NCI-H460 (cell line): ENCODE measurements around the gene BLVRB. TPM values are rescaled to one million over a fixed set of nuclear protein-coding genes. Genes with fewer than 3 reads are reported as not detected.

Experiments
- DNase-seq: peaks from one replicate; pipeline ENCODE4 v3.0.0-alpha.2; 2016; ENCODE audit warnings: low read depth; ENCODE audit errors: extremely low read depth
- total RNA-seq: library from RNA; depleted of rRNA; stranded (reverse); fragments of >200 nt; shearing (Covaris generic); gene quantifications from 2 replicates; pipeline ENCODE4 v1.2.3, GENCODE V29; 2014

BLVRB gene
- total RNA-seq, 1 experiment from 2014 or later: 181 TPM

GRCh38 chr19:40424637-40425449 is 40.7 kb downstream of the BLVRB start:
- DNase-seq: no peak

GRCh38 chr19:40423938-40424337 is 41.6 kb downstream of the BLVRB start:
- DNase-seq: no peak

DNA sequence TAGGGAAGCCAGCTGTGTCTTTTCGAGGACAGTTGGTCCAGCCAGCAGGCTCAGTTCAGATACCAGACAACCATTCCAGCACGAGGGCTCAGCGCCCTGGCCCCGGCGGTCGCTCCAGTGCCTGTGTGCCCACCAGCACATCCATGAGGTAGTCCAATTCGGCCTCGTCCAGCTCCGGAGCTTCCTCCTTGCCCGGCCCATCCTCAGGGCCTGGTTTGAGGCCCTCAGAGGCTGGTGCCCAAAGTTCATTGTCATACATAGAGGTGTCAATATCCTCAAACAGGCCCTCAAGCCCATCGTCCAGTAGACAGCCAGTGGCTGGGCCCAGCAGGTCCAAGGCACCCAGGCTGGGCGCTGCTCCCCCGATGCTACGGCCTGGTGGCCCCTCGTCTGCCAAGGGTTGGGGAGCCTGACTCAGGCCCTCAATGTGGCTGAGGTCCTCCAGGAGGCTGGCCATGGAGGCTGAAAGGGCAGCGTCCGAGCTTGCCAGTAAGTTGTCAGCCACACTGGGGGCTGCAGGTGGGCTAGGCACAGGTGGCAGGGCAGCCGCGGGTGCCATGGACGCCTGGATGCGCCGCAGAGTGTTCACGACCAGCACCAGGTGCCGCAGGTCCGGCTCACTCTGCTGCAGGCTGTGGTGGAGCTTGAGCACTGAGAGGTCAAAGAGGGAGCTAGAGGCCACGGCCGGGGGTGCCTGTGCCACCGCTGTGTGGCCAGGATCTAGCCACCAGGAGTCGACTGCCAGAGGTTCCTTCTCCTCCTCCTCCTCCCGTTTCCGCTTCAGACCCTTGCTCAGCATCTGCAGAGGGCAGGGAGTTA is 42.6 kb downstream of the BLVRB start:
- DNase-seq: no peak

DNA sequence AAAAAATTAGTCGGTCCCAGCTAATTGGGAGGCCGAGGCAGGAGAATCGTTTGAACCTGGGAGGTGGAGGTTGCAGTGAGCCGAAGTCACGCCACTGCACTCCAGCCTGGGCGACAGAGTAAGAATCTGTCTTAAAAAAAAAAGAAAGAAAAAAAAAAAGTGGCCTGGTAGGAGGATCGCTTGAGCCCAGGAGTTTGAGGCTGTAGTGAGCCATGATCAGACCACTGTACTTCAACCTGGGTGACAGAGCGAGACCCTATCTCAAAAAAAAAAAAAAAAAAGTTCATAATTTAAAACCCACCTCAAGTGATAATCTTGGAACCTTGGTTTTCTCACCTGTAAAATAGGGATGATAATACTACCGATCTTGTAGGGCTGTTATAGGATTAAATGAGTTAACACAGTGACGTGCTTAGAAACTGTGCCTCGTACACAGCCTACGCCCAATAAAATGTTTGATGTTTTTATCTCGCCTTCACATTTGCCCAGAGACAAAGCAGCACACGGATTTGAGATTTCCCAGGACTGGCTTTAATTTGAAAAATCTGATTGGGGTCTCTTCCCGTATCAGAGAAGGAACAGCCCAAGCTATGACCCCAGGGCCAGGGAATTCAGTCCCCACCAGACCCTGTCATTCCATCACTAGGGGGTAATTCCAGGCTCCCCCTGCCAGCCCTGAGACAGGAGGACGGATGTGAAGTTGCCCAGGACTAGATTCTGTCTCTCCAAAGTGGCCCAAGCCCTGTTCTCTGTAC is 43.4 kb downstream of the BLVRB start:
- DNase-seq: no peak

GRCh38 chr19:40420766-40421765 is 44.5 kb downstream of the BLVRB start:
- DNase-seq: peak; percentile 84

DNA sequence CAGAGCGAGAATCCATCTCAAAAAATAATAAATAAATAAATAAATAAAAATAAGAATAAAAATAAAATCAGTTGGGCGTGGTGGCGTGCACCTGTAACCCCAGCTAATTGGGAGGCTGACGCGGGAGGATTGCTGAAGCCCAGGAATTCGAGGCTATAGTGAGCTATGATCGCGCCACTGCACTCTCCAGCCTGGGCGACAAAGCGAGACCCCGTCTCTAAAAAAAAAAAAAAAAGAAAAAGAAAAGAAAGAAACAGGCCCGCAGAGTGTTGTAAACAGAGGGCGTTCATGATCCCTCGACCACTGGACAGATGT is 45.1 kb downstream of the BLVRB start:
- no peak for DNase-seq

DNA sequence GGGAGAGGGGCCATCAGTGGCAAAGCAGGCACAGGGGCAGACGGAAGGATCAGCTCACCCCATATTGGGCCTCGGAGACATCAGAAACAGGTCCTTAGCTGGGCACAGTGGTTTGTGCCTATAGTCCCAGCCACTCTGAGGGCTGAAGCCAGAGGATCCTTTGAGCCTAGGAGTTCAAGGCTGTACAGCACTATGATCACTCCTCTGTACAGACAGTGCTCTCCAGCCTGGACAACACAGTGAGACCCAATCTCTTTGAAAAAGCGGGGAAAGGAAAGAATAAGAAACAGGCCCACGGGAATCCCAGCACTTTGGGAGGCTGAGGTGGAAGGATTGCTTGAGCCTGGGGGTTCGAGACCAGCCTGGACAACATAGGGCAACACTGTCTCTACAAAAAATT is 45.8 kb downstream of the BLVRB start:
- no peak for DNase-seq

DNA sequence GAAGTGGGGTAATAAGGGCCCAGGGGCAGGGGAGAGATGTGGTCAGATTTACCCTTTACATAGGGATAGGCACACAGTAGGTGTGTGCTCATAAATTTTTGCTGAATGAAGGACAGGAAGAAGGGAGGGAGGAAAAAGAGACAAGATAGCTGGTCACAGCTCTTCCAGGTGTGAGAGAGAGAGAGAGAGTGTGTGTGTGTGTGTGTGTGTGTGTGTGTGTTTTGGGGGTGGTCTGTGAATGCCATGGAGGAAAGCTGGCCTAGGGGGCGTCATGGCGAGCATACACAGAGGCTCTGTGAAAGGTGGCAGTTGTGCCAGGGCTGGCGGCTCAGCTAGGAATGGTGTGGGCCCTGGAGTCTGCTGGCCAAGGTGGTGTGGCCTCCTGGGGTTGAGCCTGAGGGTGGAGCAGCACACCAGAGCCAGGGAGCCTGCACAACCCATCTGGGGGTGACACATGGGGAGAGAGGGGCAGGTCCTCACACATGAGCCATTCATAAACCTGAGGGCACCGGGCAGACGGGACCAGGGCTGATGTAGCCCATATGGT is 46.4 kb downstream of the BLVRB start:
- DNase-seq: no peak

DNA sequence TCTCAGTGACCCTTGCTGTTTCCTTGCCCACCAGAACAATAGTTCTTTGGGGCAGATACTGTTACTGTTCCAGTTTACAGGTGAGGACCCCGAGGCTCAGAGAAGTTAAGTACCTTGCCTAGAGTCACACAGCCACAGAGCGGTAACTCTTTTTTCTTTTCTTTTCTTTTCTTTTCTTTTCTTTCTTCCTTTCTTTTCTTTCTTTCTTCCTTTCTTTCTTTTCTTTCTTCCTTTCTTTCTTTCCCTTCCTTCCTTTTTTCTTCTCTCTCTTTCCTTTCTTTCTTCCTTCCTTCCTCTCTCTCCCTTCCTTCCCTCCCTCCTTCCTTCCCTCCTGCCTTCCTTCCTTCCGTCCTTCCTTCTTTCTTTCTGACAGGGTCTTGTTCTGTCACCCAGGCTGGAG is 47.5 kb downstream of the BLVRB start:
- no peak for DNase-seq

DNA sequence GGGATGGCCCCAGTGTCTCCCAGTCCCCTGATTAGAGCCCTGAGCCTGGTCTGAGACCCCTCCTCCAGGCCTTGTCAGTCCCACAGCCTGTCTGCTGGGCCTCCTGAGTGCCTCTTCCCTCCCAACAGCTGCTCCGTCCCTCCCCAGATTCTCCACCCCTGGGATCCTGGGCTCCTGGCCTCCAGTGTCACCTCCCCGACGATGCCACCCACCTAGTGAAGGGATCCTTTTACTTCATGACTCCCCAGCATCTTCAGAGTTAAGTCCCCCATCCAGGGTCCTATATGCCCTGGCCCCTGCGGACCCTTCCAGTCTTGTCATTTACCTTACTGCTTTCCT is 47.9 kb downstream of the BLVRB start:
- no peak for DNase-seq

- DNase-seq: peak; percentile 24
Measured at GRCh38 chr19:40416918-40417642, 48.5 kb downstream of the BLVRB start.

- DNase-seq: no peak
Measured at GRCh38 chr19:40415768-40416167, 49.8 kb downstream of the BLVRB start.

GRCh38 chr19:40414542-40415535 is 50.7 kb downstream of the BLVRB start:
- no peak for DNase-seq

GRCh38 chr19:40413291-40413845 is 52.2 kb downstream of the BLVRB start, which contains the start of gene PRX:
Gene PRX, minus strand, starts transcription at chr19:40413378. Its CDS starts 5,446 bp downstream, at chr19:40407932.
- no peak for DNase-seq

DNA sequence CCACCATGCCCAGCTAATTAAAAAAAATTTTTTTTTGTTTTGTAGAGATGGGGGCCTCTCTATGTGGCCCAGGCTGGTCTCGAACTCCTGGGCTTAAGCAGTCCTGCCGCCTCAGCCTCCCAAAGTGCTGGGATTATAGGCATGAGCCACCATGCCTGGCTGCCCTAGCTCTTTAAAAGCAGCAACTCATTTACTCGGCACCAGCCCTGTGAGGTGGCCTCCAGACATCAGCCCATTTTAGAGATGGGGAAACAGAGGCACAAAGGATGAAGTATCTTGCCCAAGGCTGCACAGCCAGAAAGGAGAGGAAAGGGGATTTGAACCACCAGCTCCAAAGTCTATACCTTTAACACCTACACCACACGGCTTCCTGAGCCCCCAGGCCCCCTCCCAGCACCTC is 52.7 kb downstream of the BLVRB start:
- DNase-seq: no peak

DNA sequence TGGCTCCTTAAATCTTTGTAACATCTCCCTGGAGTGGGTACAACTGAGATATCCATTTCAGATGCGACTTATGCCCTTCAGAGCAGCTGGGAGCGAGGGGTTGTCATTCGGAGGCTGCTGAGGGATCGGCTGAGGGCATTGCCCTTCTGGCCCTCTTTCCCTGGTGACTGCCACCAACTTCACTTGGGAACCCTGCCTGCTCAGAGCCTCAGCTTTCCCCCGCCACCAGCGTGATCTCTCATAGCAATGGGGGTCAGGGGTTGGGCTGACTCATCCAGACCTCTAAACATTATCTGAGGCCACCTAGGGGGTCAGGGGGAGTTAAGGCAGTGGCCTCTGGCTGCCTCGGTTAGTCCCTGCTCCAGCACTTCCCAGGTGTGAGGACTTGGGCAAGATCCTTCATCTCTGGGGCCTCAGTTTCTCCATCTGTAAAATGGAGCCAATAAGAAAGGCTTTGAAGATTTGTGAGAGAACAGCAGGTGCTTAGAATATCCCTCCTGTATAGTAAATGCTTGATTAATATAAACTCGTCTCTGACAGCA is 53.5 kb downstream of the BLVRB start:
- DNase-seq: no peak

DNA sequence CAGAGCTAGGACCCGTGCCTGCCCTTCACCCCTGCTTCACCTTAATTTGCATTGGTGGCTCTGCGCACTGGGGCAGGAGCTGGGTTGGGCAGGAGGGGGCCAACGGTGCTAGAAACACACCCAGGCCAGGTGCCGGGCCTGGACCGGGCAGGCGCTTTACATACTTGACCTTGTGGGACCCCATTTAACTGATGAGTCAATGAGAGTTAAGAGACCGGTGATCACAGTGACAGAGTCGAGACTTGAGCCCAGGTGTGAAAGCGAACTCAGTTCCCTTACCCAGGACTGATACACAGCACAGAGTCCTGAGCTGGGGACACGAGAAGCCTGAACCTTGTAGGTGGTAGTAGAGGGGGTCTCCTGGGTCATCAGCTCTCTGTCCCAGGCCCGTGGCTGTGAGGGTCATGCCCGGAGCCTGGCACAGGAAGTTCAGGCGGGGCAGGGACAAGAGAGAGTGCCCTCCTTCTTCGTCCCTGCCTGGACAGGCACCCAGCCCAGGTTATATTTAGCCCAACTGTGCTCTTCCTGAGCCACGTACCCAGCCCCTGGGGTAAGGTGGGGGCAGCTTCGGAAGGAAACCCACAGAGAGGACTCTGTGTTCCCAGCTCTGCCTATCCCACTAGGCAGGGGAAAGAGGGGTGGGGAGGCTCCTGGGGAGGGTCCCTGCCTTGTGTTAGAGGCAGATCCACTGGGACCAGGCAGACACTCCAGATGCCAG is 54.3 kb downstream of the BLVRB start:
- DNase-seq: no peak
